ENCODE results near the gene SLC25A45.

The SLC25A45 gene

DNA sequence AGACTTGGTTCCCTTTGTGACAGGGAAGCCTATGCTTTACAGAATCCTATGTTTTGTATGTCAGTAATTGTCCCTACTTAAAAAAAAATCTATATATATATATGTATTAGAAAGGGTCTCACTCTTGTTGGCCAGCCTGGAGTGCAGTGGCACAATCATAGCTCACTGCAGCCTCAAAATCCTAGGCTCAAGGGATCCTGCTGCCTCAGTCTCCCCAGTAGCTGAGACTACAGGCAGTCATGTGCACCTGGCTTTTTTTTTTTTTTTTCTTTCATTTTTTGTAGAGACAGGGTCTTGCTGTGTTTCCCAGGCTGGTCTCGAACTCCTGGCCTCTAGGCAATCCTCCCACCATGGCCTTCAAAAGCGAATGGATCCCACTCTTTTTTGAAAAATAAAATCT is 38.1 kb upstream of the SLC25A45 start:
- H3K27ac ChIP-seq (ENCODE audit: low read depth, low read length), result peak overlapping the region; percentile 90
- peaks cover 69% of the 10 kb centered on the region for H3K4me1 ChIP-seq (ENCODE audit: control insufficient read depth, low read length)
- peaks cover 78% of the 10 kb centered on the region for H3K79me2 ChIP-seq (ENCODE audit: control insufficient read depth, low read length)
- peaks cover 61% of the 10 kb centered on the region for H3F3A ChIP-seq (ENCODE audit: control insufficient read depth, insufficient read depth)
- no peaks in the 10 kb centered on the region for H3K27me3 ChIP-seq (ENCODE audit: control insufficient read depth, low read length)
- no peaks in the 10 kb centered on the region for H3K9me3 ChIP-seq (ENCODE audit: control insufficient read depth, insufficient read depth, low read length)
- H4K20me1 ChIP-seq (ENCODE audit: control insufficient read depth, insufficient read depth, low read depth, low read length), result peaks cover 7% of the 10 kb centered on the region; the same call in 1 of the 2 replicates
- peak overlapping the region; percentile 88 for H3K4me2 ChIP-seq (ENCODE audit: low read length)
- TF ChIP-seq CTCF (IDR thresholded peaks at IDR 0.05; ENCODE audit: low read depth, low read length, poor library complexity, severe bottlenecking) (no peak), EZH2phosphoT487 (IDR thresholded peaks at IDR 0.05; ENCODE audit: borderline replicate concordance, low read length) (no peak)
- no peaks in the 10 kb centered on the region for H3K9me2 ChIP-seq (replicated peaks; ENCODE audit: control insufficient read depth, low read length)
- peak overlapping the region; percentile 76 for H3K4me3 ChIP-seq (ENCODE audit: low read length)
- H3K36me3 ChIP-seq (ENCODE audit: control insufficient read depth, low read length), result peaks cover 35% of the 10 kb centered on the region

DNA sequence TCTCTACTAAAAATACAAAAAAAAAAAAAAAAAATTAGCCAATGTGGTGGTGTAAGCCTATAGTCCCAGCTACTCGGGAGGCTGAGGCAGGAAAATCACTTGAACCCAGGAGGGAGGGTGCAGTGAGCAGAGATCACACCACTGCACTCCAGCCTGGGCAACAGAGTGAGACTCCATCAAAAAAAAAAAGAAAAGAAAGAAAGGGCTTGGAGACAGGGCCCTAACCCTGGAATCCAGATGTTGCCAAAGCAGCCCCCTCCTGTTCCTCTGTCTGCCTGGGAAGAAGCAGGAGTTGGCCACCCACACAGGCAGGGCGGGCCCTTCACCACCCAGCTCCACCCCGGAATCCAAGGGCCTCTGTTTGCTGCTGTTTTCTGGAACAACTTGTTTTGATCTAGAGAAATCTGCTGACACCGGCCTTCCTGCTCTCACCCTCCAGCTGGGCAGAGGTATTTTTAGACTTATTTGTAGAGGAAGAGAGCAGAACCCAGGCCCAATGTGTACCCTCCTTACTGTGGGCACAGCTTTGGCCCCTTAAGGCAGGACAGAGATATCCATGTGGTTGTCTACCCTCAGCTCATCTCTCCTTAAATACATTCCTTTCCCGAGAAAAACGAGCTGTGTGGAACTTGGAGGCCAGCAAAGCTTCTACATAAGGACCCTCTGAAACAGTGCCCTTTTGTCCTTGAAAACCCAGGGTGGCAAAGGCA is 37.5 kb upstream of the SLC25A45 start:
- Histone ChIP-seq H3K36me3 (ENCODE audit: control insufficient read depth, low read length) (peaks cover 29% of the 10 kb centered on the region), H3K79me2 (ENCODE audit: control insufficient read depth, low read length) (peaks cover 72% of the 10 kb centered on the region), H4K20me1 (ENCODE audit: control insufficient read depth, insufficient read depth, low read depth, low read length) (0 out of 2 replicates have a peak, but pooled peaks cover 4% of the 10 kb centered on the region), H3F3A (ENCODE audit: control insufficient read depth, insufficient read depth) (peaks cover 56% of the 10 kb centered on the region), H3K27ac (ENCODE audit: low read depth, low read length) (peak overlapping the region; percentile 90), H3K9me2 (replicated peaks; ENCODE audit: control insufficient read depth, low read length) (no peaks in the 10 kb centered on the region), H3K27me3 (ENCODE audit: control insufficient read depth, low read length) (no peaks in the 10 kb centered on the region), H3K4me2 (ENCODE audit: low read length) (peak overlapping the region; percentile 88), H3K4me3 (ENCODE audit: low read length) (peak overlapping the region; percentile 75), H3K9me3 (ENCODE audit: control insufficient read depth, insufficient read depth, low read length) (no peaks in the 10 kb centered on the region), H3K4me1 (ENCODE audit: control insufficient read depth, low read length) (peaks cover 70% of the 10 kb centered on the region)
- no peak for TF ChIP-seq EZH2phosphoT487 (IDR thresholded peaks at IDR 0.05; ENCODE audit: borderline replicate concordance, low read length)
- no peak for TF ChIP-seq CTCF (IDR thresholded peaks at IDR 0.05; ENCODE audit: low read depth, low read length, poor library complexity, severe bottlenecking)

GRCh38 chr11:65419460-65419771 is 37.0 kb upstream of the SLC25A45 start:
- no peaks in the 10 kb centered on the region for H3K9me3 ChIP-seq (ENCODE audit: control insufficient read depth, insufficient read depth, low read length)
- H3K79me2 ChIP-seq (ENCODE audit: control insufficient read depth, low read length), result peaks cover 67% of the 10 kb centered on the region
- H3F3A ChIP-seq (ENCODE audit: control insufficient read depth, insufficient read depth), result peaks cover 51% of the 10 kb centered on the region
- H3K27me3 ChIP-seq (ENCODE audit: control insufficient read depth, low read length), result no peaks in the 10 kb centered on the region
- H3K4me1 ChIP-seq (ENCODE audit: control insufficient read depth, low read length), result peaks cover 74% of the 10 kb centered on the region
- H3K36me3 ChIP-seq (ENCODE audit: control insufficient read depth, low read length), result peaks cover 24% of the 10 kb centered on the region
- H3K9me2 ChIP-seq (replicated peaks; ENCODE audit: control insufficient read depth, low read length), result no peaks in the 10 kb centered on the region
- H3K4me2 ChIP-seq (ENCODE audit: low read length), result peak overlapping the region; percentile 88
- no peak for TF ChIP-seq EZH2phosphoT487 (IDR thresholded peaks at IDR 0.05; ENCODE audit: borderline replicate concordance, low read length)
- 0 out of 2 replicates have a peak, but pooled peaks cover under 1% of the 10 kb centered on the region for H4K20me1 ChIP-seq (ENCODE audit: control insufficient read depth, insufficient read depth, low read depth, low read length)
- peak overlapping the region; percentile 75 for H3K4me3 ChIP-seq (ENCODE audit: low read length)
- peak overlapping the region; percentile 90 for H3K27ac ChIP-seq (ENCODE audit: low read depth, low read length)

- H3K36me3 ChIP-seq (ENCODE audit: control insufficient read depth, low read length), result peaks cover 21% of the 10 kb centered on the region
- no peak for TF ChIP-seq EZH2phosphoT487 (IDR thresholded peaks at IDR 0.05; ENCODE audit: borderline replicate concordance, low read length)
- no peak for TF ChIP-seq CTCF (IDR thresholded peaks at IDR 0.05; ENCODE audit: low read depth, low read length, poor library complexity, severe bottlenecking)
- peaks cover 61% of the 10 kb centered on the region for H3K79me2 ChIP-seq (ENCODE audit: control insufficient read depth, low read length)
- H3K27me3 ChIP-seq (ENCODE audit: control insufficient read depth, low read length), result no peaks in the 10 kb centered on the region
- H3K27ac ChIP-seq (ENCODE audit: low read depth, low read length), result peak overlapping the region; percentile 90
- peak overlapping the region; percentile 75 for H3K4me3 ChIP-seq (ENCODE audit: low read length)
- no peaks in the 10 kb centered on the region for H3K9me3 ChIP-seq (ENCODE audit: control insufficient read depth, insufficient read depth, low read length)
- no peaks in the 10 kb centered on the region for H4K20me1 ChIP-seq (ENCODE audit: control insufficient read depth, insufficient read depth, low read depth, low read length)
- peaks cover 45% of the 10 kb centered on the region for H3F3A ChIP-seq (ENCODE audit: control insufficient read depth, insufficient read depth)
- H3K4me1 ChIP-seq (ENCODE audit: control insufficient read depth, low read length), result peaks cover 74% of the 10 kb centered on the region
- peak overlapping the region; percentile 88 for H3K4me2 ChIP-seq (ENCODE audit: low read length)
- H3K9me2 ChIP-seq (replicated peaks; ENCODE audit: control insufficient read depth, low read length), result no peaks in the 10 kb centered on the region
Measured at GRCh38 chr11:65418681-65419459, 36.4 kb upstream of the SLC25A45 start.
